ENCODE results near the gene TMEM31. TPM values are rescaled to one million over a fixed set of nuclear protein-coding genes. Genes with fewer than 3 reads are reported as not detected.

The TMEM31 gene
- total and polyA plus RNA-seq, 2 of the 4 experiments (the other 2 are of a cell fraction), result 0.17 TPM; not detected in 1

DNA sequence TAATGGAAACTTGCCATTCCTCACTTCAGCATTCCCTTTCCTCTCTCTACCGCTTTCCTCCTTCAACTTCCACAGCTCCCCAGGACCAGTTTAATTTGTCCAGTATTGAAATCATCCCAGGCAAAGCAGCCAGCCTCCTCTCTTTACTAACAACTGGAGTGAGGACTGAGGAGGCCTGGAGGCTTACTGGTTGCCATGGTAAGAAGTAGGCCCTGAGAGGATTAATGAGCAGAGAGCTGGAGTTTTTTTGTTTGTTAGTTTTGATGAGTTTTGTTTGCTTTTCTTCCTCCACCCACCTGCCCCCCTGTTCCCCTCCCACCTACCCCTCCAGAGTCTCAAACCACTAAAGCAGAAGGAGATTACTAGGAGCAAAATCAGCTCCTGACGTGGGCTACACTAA is 36.5 kb downstream of the TMEM31 start:
- CTCF ChIA-PET, result no interaction called here
- H3K18ac ChIP-seq (ENCODE audit: low read depth, low read length), result no peak overlapping the region
- no CpG with 5 or more reads among the region's 2 CpGs for WGBS, 2 experiments (ENCODE audit: extremely low coverage in 2 of 2, insufficient read length in 1 of 2)
- H3K4me1 ChIP-seq (ENCODE audit: control insufficient read depth, insufficient read depth, low read length), result no peaks in the 10 kb centered on the region
- H3K9me1 ChIP-seq (ENCODE audit: insufficient read depth, low read length), result no peaks in the 10 kb centered on the region
- H2AFZ ChIP-seq (replicated peaks; ENCODE audit: low read length, poor library complexity), result no peak overlapping the region
- no peaks in the 10 kb centered on the region for H3K79me1 ChIP-seq (ENCODE audit: low read depth in 1 of 2, low read length in 2 of 2)
- H4K20me1 ChIP-seq (ENCODE audit: insufficient read depth, low read length), result no peaks in the 10 kb centered on the region
- no peaks in the 10 kb centered on the region for H3K36me3 ChIP-seq (ENCODE audit: control insufficient read depth, insufficient read depth, low read length)
- H3K27me3 ChIP-seq (ENCODE audit: control insufficient read depth, insufficient read depth, low read length), result peaks cover 20% of the 10 kb centered on the region
- dilution Hi-C loops (cut with HindIII; ENCODE audit: low sequenced_read_pairs, unreplicated experiment) (no loop called here), intact Hi-C loops (cut with micrococcal nuclease) (no loop called here), in situ Hi-C loops (cut with MboI; ENCODE audit: low sequenced_read_pairs) (no loop called here)
- H4K5ac ChIP-seq (ENCODE audit: low read depth, low read length), result no peak overlapping the region
- H3K23ac ChIP-seq (ENCODE audit: low read depth, low read length), result no peak overlapping the region
- H2BK5ac ChIP-seq (ENCODE audit: low read depth, low read length, poor library complexity, severe bottlenecking), result no peak overlapping the region
- POLR2A ChIA-PET (ENCODE audit: unreplicated experiment), result no interaction called here
- H4K8ac ChIP-seq (ENCODE audit: low read depth in 2 of 2, low read length in 2 of 2), result no peak overlapping the region
- no peak overlapping the region for H2AK5ac ChIP-seq (ENCODE audit: low read depth, low read length)
- no peak overlapping the region for H3K4me3 ChIP-seq (ENCODE audit: insufficient read depth, low read depth, low read length)
- H2BK20ac ChIP-seq (ENCODE audit: low read depth, low read length), result no peak overlapping the region
- H3K56ac ChIP-seq (ENCODE audit: extremely low read depth, insufficient read depth, low read length), result no peak overlapping the region
- DNase-seq, result no peak
- no peak overlapping the region for H3K14ac ChIP-seq (replicated peaks; ENCODE audit: low read depth, low read length)
- H3K4ac ChIP-seq (ENCODE audit: low read depth, low read length), result no peak overlapping the region
- TF ChIP-seq BHLHE40 (IDR thresholded peaks at IDR 0.05; ENCODE audit: low read depth, low read length) (no peak), RFX5 (IDR thresholded peaks at IDR 0.05; ENCODE audit: low read depth, low read length) (no peak), MAFK (IDR thresholded peaks at IDR 0.05; ENCODE audit: low read depth, low read length) (no peak), MAZ (IDR thresholded peaks at IDR 0.05; ENCODE audit: borderline replicate concordance, low read depth, low read length) (no peak), CHD1 (IDR thresholded peaks at IDR 0.05; ENCODE audit: low read depth, low read length) (no peak), NFE2L2 (IDR thresholded peaks at IDR 0.05; ENCODE audit: low read depth, low read length) (no peak), RAD21 (IDR thresholded peaks at IDR 0.05; ENCODE audit: low read length) (no peak)
- TF ChIP-seq, protein P1, sequence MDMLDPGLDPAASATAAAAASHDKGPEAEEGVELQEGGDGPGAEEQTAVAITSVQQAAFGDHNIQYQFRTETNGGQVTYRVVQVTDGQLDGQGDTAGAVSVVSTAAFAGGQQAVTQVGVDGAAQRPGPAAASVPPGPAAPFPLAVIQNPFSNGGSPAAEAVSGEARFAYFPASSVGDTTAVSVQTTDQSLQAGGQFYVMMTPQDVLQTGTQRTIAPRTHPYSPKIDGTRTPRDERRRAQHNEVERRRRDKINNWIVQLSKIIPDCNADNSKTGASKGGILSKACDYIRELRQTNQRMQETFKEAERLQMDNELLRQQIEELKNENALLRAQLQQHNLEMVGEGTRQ (IDR thresholded peaks at IDR 0.05; ENCODE audit: low read depth, low read length), result no peak
- H4K91ac ChIP-seq (ENCODE audit: insufficient read depth, low read depth, low read length), result no peak overlapping the region
- no peak overlapping the region for H2AK9ac ChIP-seq (replicated peaks; ENCODE audit: low read depth, low read length, poor library complexity)
- no peak overlapping the region for H2BK120ac ChIP-seq (ENCODE audit: low read depth, low read length)
- no TSS peak for BruUV-seq (replicated peaks)
- no peak overlapping the region for H3K9ac ChIP-seq (ENCODE audit: low read depth, low read length)
- H3K27ac ChIP-seq (ENCODE audit: insufficient read depth, low read length), result no peak overlapping the region
- no peak for ATAC-seq (ENCODE audit: low read depth)
- no peaks in the 10 kb centered on the region for H3K9me3 ChIP-seq (ENCODE audit: control insufficient read depth, insufficient read depth, low read length)
- no peak overlapping the region for H2BK15ac ChIP-seq (ENCODE audit: low read depth, low read length)
- no peak overlapping the region for H3K4me2 ChIP-seq (ENCODE audit: low read depth, low read length)

All from IMR-90 (cell line).